ENCODE measurements around the gene LRRC49.

- no peak for TF ChIP-seq GATA2 (IDR thresholded peaks at IDR 0.05; ENCODE audit: low read depth, low read length)
- no peak for TF ChIP-seq GATA3 (IDR thresholded peaks at IDR 0.05; ENCODE audit: low read depth, low read length)
These were observed 39.2 kb downstream of the LRRC49 start for GRCh38 chr15:70931821-70932220.

Data from SH-SY5Y (cell line).